CD4-positive, alpha-beta T cell treated with Interleukin-15 for 4 hours (primary cell): ENCODE data around the gene GNG14.
"Not testable (repeated sequence)": the region's sequence is repeated elsewhere in the genome, so short reads cannot be mapped to it uniquely, and the experiment has no call there.

ENCODE experiments used
- DNase-seq: peaks from one replicate; pipeline ENCODE4 v3.0.0-alpha.2; 2020; ENCODE audit warnings: low spot score

The GNG14 gene

GRCh38 chr19:12687496-12688196, at the start of gene GNG14:
Gene GNG14, plus strand, starts transcription at chr19:12687998. Its CDS starts 51 bp downstream, at chr19:12688049.
- DNase-seq, result no peak

- DNase-seq, result no peak
Observed at GRCh38 chr19:12638611-12639182, 49.1 kb upstream of the GNG14 start.

- DNase-seq, result peak; percentile 89
Observed at GRCh38 chr19:12639901-12640613, 47.7 kb upstream of the GNG14 start.

- DNase-seq, result no peak
Observed at GRCh38 chr19:12641456-12641855, 46.3 kb upstream of the GNG14 start.

- no peak for DNase-seq
Observed at GRCh38 chr19:12642506-12642905, 45.3 kb upstream of the GNG14 start.

GRCh38 chr19:12643716-12644115, 44.1 kb upstream of the GNG14 start:
- DNase-seq, result not testable (repeated sequence)

GRCh38 chr19:12646551-12646950, 41.2 kb upstream of the GNG14 start:
- DNase-seq, result no peak

- DNase-seq, result no peak
Observed at GRCh38 chr19:12647047-12647446, 40.8 kb upstream of the GNG14 start.

- DNase-seq, result no peak
Observed at GRCh38 chr19:12647490-12648071, 40.2 kb upstream of the GNG14 start.

- no peak for DNase-seq
Observed at GRCh38 chr19:12648088-12648487, 39.7 kb upstream of the GNG14 start.

- no peak for DNase-seq
Observed at GRCh38 chr19:12649941-12650340, 37.9 kb upstream of the GNG14 start.

GRCh38 chr19:12652219-12652618, 35.6 kb upstream of the GNG14 start:
- DNase-seq, result no peak

GRCh38 chr19:12655546-12655945, 32.3 kb upstream of the GNG14 start:
- DNase-seq, result no peak

GRCh38 chr19:12656899-12657571, 30.8 kb upstream of the GNG14 start:
- no peak for DNase-seq

GRCh38 chr19:12657966-12658365, 29.8 kb upstream of the GNG14 start:
- no peak for DNase-seq

- no peak for DNase-seq
Observed at GRCh38 chr19:12660980-12661379, 26.8 kb upstream of the GNG14 start.

GRCh38 chr19:12664406-12665280, 23.2 kb upstream of the GNG14 start:
- DNase-seq, result no peak

- DNase-seq, result peak; percentile 59
Observed at GRCh38 chr19:12665281-12665573, 22.6 kb upstream of the GNG14 start.

- DNase-seq, result no peak
Observed at GRCh38 chr19:12665671-12666264, 22.0 kb upstream of the GNG14 start.

- peak; percentile 70 for DNase-seq
Observed at GRCh38 chr19:12666265-12667048, 21.3 kb upstream of the GNG14 start, which contains the start of the genes MAN2B1 and WDR83. Gene MAN2B1, minus strand, starts transcription at chr19:12666742. Its CDS starts 41 bp downstream, at chr19:12666701. Gene WDR83, plus strand, starts transcription at chr19:12666807. Its CDS starts 2,984 bp downstream, at chr19:12669791.
